ENCODE data around the gene RNU6-7. TPM values are rescaled to one million over a fixed set of nuclear protein-coding genes. Genes with fewer than 3 reads are reported as not detected.

Gene RNU6-7
- total RNA-seq, 1 experiment from 2014 or later, result not detected

DNA sequence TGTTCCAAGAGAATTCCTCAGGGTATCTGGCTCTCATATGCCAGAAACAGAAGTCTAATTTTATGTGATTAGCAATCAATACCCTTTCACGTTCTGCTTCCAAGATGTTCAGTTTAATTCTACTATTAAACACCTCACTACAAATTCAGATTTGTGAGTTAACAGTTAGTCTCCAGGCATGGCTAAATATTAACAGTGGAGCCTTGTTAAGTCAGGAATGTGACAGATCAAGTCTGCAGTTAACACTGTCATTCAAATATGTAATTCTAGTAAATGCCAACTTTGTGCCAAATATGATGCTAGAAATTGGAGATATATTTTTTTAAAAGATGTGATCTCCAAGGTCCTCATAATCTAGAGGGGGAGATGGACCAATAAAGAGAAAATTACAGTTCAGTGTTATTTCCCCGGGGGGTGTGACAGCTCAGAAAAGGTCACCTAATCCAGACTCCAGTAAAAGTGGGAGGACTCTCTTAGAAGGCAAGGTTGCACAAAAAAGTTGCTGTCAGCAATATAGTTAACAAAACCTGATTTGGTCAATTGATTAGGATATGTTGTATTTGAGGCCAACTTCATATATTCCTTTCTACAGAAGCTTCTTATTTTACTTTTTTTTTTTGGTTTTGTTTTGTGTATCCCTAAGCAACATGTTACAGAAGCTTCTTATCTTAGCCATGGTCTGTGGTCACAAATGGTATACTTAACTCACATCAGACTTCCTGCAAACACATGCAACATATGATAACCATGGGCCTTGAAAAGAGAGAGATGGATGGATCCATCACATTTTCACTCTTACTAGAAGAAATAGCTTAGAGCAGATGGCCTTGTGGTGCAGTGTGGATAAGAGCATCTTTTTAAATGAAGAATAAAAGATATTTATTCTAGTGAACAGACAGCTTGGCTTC lies 18.4 kb upstream of the RNU6-7 start:
- Histone ChIP-seq H3K4me3 (ENCODE audit: low read depth, low read length) (no peak overlapping the region), H3K27me3 (replicated peaks; ENCODE audit: control insufficient read depth, insufficient read depth, low read length) (no peaks in the 10 kb centered on the region), H3K36me3 (ENCODE audit: control insufficient read depth, insufficient read depth, low read length) (no peaks in the 10 kb centered on the region), H3K9me3 (peaks cover 5% of the 10 kb centered on the region), H3K4me1 (peaks cover 15% of the 10 kb centered on the region)
- peaks cover 20% of the 10 kb centered on the region for H3K4me1 Mint-ChIP-seq (ENCODE audit: low read depth, unreplicated experiment)
- DNase-seq, result no peak
- BruUV-seq (replicated peaks), result no TSS peak
- POLR2A ChIA-PET, result no interaction called here
- peaks cover 26% of the 10 kb centered on the region for H3K9me3 Mint-ChIP-seq (ENCODE audit: unreplicated experiment)
- no peaks in the 10 kb centered on the region for H3K36me3 Mint-ChIP-seq (ENCODE audit: insufficient read depth, unreplicated experiment)
- H3K4me3 Mint-ChIP-seq (ENCODE audit: unreplicated experiment), result peak overlapping the region; percentile 2
- CTCF ChIA-PET, result no interaction called here
- no peaks in the 10 kb centered on the region for H3K27me3 Mint-ChIP-seq (ENCODE audit: insufficient read depth, unreplicated experiment)
- intact Hi-C loops (cut with micrococcal nuclease; ENCODE audit: unreplicated experiment), result loop anchor here (1.0 kb wide), 1 partner anchor 18 kb away; no protein-coding TSS in a partner anchor
- H3K27ac Mint-ChIP-seq (ENCODE audit: unreplicated experiment), result no peak overlapping the region
- TF ChIP-seq, protein P1, sequence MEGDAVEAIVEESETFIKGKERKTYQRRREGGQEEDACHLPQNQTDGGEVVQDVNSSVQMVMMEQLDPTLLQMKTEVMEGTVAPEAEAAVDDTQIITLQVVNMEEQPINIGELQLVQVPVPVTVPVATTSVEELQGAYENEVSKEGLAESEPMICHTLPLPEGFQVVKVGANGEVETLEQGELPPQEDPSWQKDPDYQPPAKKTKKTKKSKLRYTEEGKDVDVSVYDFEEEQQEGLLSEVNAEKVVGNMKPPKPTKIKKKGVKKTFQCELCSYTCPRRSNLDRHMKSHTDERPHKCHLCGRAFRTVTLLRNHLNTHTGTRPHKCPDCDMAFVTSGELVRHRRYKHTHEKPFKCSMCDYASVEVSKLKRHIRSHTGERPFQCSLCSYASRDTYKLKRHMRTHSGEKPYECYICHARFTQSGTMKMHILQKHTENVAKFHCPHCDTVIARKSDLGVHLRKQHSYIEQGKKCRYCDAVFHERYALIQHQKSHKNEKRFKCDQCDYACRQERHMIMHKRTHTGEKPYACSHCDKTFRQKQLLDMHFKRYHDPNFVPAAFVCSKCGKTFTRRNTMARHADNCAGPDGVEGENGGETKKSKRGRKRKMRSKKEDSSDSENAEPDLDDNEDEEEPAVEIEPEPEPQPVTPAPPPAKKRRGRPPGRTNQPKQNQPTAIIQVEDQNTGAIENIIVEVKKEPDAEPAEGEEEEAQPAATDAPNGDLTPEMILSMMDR (IDR thresholded peaks at IDR 0.05; ENCODE audit: insufficient read depth in 1 of 2, low read depth in 1 of 2, low read length in 1 of 2, severe bottlenecking in 1 of 2, unreplicated experiment in 1 of 2), result no peak

DNA sequence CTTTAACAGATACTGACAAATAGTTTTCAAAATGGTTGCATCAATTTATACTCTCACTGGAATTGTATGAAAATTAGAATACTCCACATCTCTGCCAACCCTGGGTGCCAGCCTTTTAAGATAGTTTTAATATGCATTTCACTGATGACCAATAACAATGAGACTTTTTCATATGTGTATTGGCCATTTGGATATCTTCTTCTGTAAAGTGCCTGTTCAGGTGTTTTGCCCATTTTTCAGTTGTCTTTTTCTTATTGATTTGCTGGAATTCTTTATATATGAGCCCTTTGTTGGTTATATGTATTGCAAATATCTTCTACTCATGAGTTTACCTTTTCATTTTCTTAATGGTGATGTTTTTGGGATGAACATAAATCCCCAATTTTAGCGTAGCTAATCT lies 16.7 kb upstream of the RNU6-7 start:
- H3K4me1 Mint-ChIP-seq (ENCODE audit: low read depth, unreplicated experiment), result peaks cover 20% of the 10 kb centered on the region
- no peak overlapping the region for H3K4me3 ChIP-seq (ENCODE audit: low read depth, low read length)
- peaks cover 15% of the 10 kb centered on the region for H3K4me1 ChIP-seq
- DNase-seq, result no peak
- H3K9me3 Mint-ChIP-seq (ENCODE audit: unreplicated experiment), result peaks cover 15% of the 10 kb centered on the region
- intact Hi-C loops (cut with micrococcal nuclease; ENCODE audit: unreplicated experiment), result no loop called here
- POLR2A ChIA-PET, result no interaction called here
- no TSS peak for BruUV-seq (replicated peaks)
- H3K27ac Mint-ChIP-seq (ENCODE audit: unreplicated experiment), result no peak overlapping the region
- peaks cover 5% of the 10 kb centered on the region for H3K9me3 ChIP-seq
- TF ChIP-seq, protein P1 (IDR thresholded peaks at IDR 0.05; ENCODE audit: insufficient read depth in 1 of 2, low read depth in 1 of 2, low read length in 1 of 2, severe bottlenecking in 1 of 2, unreplicated experiment in 1 of 2), result no peak
- no peak overlapping the region for H3K4me3 Mint-ChIP-seq (ENCODE audit: unreplicated experiment)
- H3K36me3 Mint-ChIP-seq (ENCODE audit: insufficient read depth, unreplicated experiment), result no peaks in the 10 kb centered on the region
- no peaks in the 10 kb centered on the region for H3K36me3 ChIP-seq (ENCODE audit: control insufficient read depth, insufficient read depth, low read length)
- no peaks in the 10 kb centered on the region for H3K27me3 ChIP-seq (replicated peaks; ENCODE audit: control insufficient read depth, insufficient read depth, low read length)
- CTCF ChIA-PET, result no interaction called here
- no peaks in the 10 kb centered on the region for H3K27me3 Mint-ChIP-seq (ENCODE audit: insufficient read depth, unreplicated experiment)

DNA sequence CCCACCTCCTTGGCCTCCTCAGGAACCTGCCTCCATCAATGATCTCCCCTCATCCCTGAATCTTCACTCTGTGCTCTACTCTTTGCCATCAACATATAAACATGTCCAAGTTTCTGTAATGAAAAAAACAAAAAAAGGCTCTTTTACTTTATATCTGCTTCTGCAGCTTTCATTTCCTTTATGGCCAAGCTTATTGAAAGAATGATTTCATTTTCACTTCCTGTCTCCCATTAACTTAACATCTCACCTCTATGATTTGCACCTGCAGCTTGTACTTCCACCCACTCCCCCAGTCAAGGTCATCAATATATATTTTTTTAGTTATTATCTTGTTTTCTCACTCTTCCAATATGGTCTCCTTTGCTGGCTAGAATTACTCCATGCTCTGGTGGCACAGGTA lies 15.6 kb upstream of the RNU6-7 start:
- peaks cover 7% of the 10 kb centered on the region for H3K9me3 Mint-ChIP-seq (ENCODE audit: unreplicated experiment)
- TF ChIP-seq, protein P1 (IDR thresholded peaks at IDR 0.05; ENCODE audit: insufficient read depth in 1 of 2, low read depth in 1 of 2, low read length in 1 of 2, severe bottlenecking in 1 of 2, unreplicated experiment in 1 of 2), result no peak
- peaks cover 15% of the 10 kb centered on the region for H3K4me1 ChIP-seq
- CTCF ChIA-PET, result no interaction called here
- H3K27me3 Mint-ChIP-seq (ENCODE audit: insufficient read depth, unreplicated experiment), result no peaks in the 10 kb centered on the region
- H3K27me3 ChIP-seq (replicated peaks; ENCODE audit: control insufficient read depth, insufficient read depth, low read length), result no peaks in the 10 kb centered on the region
- no peaks in the 10 kb centered on the region for H3K36me3 Mint-ChIP-seq (ENCODE audit: insufficient read depth, unreplicated experiment)
- no peak overlapping the region for H3K27ac Mint-ChIP-seq (ENCODE audit: unreplicated experiment)
- H3K4me3 Mint-ChIP-seq (ENCODE audit: unreplicated experiment), result no peak overlapping the region
- BruUV-seq (replicated peaks), result no TSS peak
- POLR2A ChIA-PET, result no interaction called here
- no peak overlapping the region for H3K4me3 ChIP-seq (ENCODE audit: low read depth, low read length)
- H3K36me3 ChIP-seq (ENCODE audit: control insufficient read depth, insufficient read depth, low read length), result no peaks in the 10 kb centered on the region
- H3K9me3 ChIP-seq, result peaks cover 5% of the 10 kb centered on the region
- intact Hi-C loops (cut with micrococcal nuclease; ENCODE audit: unreplicated experiment), result no loop called here
- peaks cover 26% of the 10 kb centered on the region for H3K4me1 Mint-ChIP-seq (ENCODE audit: low read depth, unreplicated experiment)
- no peak for DNase-seq
